HG03060 (cell line): Measurements from ENCODE around the gene SESN1.
"Not testable (repeated sequence)": the region's sequence is repeated elsewhere in the genome, so short reads cannot be mapped to it uniquely, and the experiment has no call there.

Experiments used
- ATAC-seq: cut with Tn5 transposase; IDR thresholded peaks from one replicate; pipeline ENCODE4 v1.9.1; 2021; ENCODE audit warnings: low read depth, moderate number of reproducible peaks; ENCODE audit not compliant: unreplicated experiment

SESN1 gene

GRCh38 chr6:109095835-109096084, 1.1 kb upstream of the SESN1 start:
- ATAC-seq: no peak

GRCh38 chr6:109095036-109095834, 589 bp upstream of the SESN1 start, which contains the start of gene CEP57L1:
CEP57L1 (plus strand) TSS chr6:109095507; CDS start chr6:109145222, 49,715 bp downstream.
- ATAC-seq: peak; percentile 53

- ATAC-seq: no peak
Measured at GRCh38 chr6:109093732-109094415, 772 bp downstream of the SESN1 start.

- no peak for ATAC-seq
Measured at GRCh38 chr6:109092074-109092473, 2.6 kb downstream of the SESN1 start.

- no peak for ATAC-seq
Measured at GRCh38 chr6:109091314-109092024, 3.2 kb downstream of the SESN1 start.

- ATAC-seq: no peak
Measured at GRCh38 chr6:109088995-109089394, 5.7 kb downstream of the SESN1 start.

- no peak for ATAC-seq
Measured at GRCh38 chr6:109087661-109088264, 6.9 kb downstream of the SESN1 start.

GRCh38 chr6:109084146-109084545, 10.5 kb downstream of the SESN1 start:
- ATAC-seq: not testable (repeated sequence)

- no peak for ATAC-seq
Measured at GRCh38 chr6:109083657-109084056, 11.0 kb downstream of the SESN1 start.

GRCh38 chr6:109082188-109082577, 12.5 kb downstream of the SESN1 start:
- ATAC-seq: no peak

GRCh38 chr6:109081516-109082187, 13.0 kb downstream of the SESN1 start:
- no peak for ATAC-seq

- ATAC-seq: no peak
Measured at GRCh38 chr6:109081026-109081425, 13.6 kb downstream of the SESN1 start.

- no peak for ATAC-seq
Measured at GRCh38 chr6:109079981-109080380, 14.7 kb downstream of the SESN1 start.

GRCh38 chr6:109076377-109076776, 18.3 kb downstream of the SESN1 start:
- no peak for ATAC-seq

- ATAC-seq: no peak
Measured at GRCh38 chr6:109075934-109076333, 18.7 kb downstream of the SESN1 start.

GRCh38 chr6:109074133-109074415, 20.6 kb downstream of the SESN1 start:
- ATAC-seq: no peak

- no peak for ATAC-seq
Measured at GRCh38 chr6:109073344-109074132, 21.1 kb downstream of the SESN1 start.

GRCh38 chr6:109071125-109071917, 23.3 kb downstream of the SESN1 start:
- no peak for ATAC-seq

GRCh38 chr6:109069746-109070145, 24.9 kb downstream of the SESN1 start:
- ATAC-seq: no peak
